Measurements from ENCODE around the gene APLP2. TPM values are rescaled to one million over a fixed set of nuclear protein-coding genes. Genes with fewer than 3 reads are reported as not detected.

Gene APLP2
- total RNA-seq, 2 experiments from 2014 or later: 25.5 to 29.8 TPM

- DNase-seq (no peak), ATAC-seq (no peak)
- intact Hi-C loops (cut with micrococcal nuclease): no loop called here
- Mint-ChIP-seq H3K36me3 (ENCODE audit: low read depth) (no peaks in the 10 kb centered on the region), H3K9me3 (peaks cover 8% of the 10 kb centered on the region), H3K27me3 (peaks cover 5% of the 10 kb centered on the region), H3K4me1 (ENCODE audit: low read depth) (no peaks in the 10 kb centered on the region), H3K4me3 (no peak overlapping the region), H3K27ac (no peak overlapping the region)
- CTCF ChIA-PET: interaction anchor here (0.9 to 1.2 kb wide), 3 partner anchors 32 to 37 kb away, joined by 3 to 4 read pairs (median 3); no protein-coding TSS in a partner anchor
- no peak for TF ChIP-seq CTCF (IDR thresholded peaks at IDR 0.05)
- POLR2A ChIA-PET: no interaction called here
Observed at GRCh38 chr11:130178441-130179339, 109.0 kb downstream of the APLP2 start.

- Mint-ChIP-seq H3K27me3 (peaks cover 5% of the 10 kb centered on the region), H3K9me3 (peaks cover 6% of the 10 kb centered on the region), H3K27ac (no peak overlapping the region), H3K4me1 (ENCODE audit: low read depth) (no peaks in the 10 kb centered on the region), H3K4me3 (no peak overlapping the region), H3K36me3 (ENCODE audit: low read depth) (no peaks in the 10 kb centered on the region)
- no peak for DNase-seq
- intact Hi-C loops (cut with micrococcal nuclease): no loop called here
- no peak for ATAC-seq
- POLR2A ChIA-PET: no interaction called here
- TF ChIP-seq CTCF (IDR thresholded peaks at IDR 0.05): no peak
- CTCF ChIA-PET: interaction anchor here (1.1 kb wide), 1 partner anchor 33 kb away, joined by 3 read pairs; no protein-coding TSS in a partner anchor
Observed at GRCh38 chr11:130179396-130180306, 110.0 kb downstream of the APLP2 start.

GRCh38 chr11:130180491-130180890 lies 110.8 kb downstream of the APLP2 start:
- ChIA-PET CTCF (no interaction called here), POLR2A (no interaction called here)
- H3K4me3 Mint-ChIP-seq: no peak overlapping the region
- H3K27me3 Mint-ChIP-seq: peaks cover 3% of the 10 kb centered on the region
- H3K27ac Mint-ChIP-seq: no peak overlapping the region
- H3K36me3 Mint-ChIP-seq (ENCODE audit: low read depth): no peaks in the 10 kb centered on the region
- no peaks in the 10 kb centered on the region for H3K9me3 Mint-ChIP-seq
- no peak for TF ChIP-seq CTCF (IDR thresholded peaks at IDR 0.05)
- DNase-seq (no peak), ATAC-seq (no peak)
- H3K4me1 Mint-ChIP-seq (ENCODE audit: low read depth): no peaks in the 10 kb centered on the region
- intact Hi-C loops (cut with micrococcal nuclease): no loop called here

GRCh38 chr11:130180896-130181294 lies 111.2 kb downstream of the APLP2 start:
- H3K27me3 Mint-ChIP-seq: peaks cover 2% of the 10 kb centered on the region
- no peaks in the 10 kb centered on the region for H3K36me3 Mint-ChIP-seq (ENCODE audit: low read depth)
- intact Hi-C loops (cut with micrococcal nuclease): no loop called here
- H3K27ac Mint-ChIP-seq: no peak overlapping the region
- ChIA-PET POLR2A (no interaction called here), CTCF (no interaction called here)
- no peaks in the 10 kb centered on the region for H3K9me3 Mint-ChIP-seq
- ATAC-seq (no peak), DNase-seq (no peak)
- no peak for TF ChIP-seq CTCF (IDR thresholded peaks at IDR 0.05)
- H3K4me3 Mint-ChIP-seq: no peak overlapping the region
- H3K4me1 Mint-ChIP-seq (ENCODE audit: low read depth): no peaks in the 10 kb centered on the region

Measured in activated CD8-positive, alpha-beta T cell treated with anti-CD3 and anti-CD28 coated beads for 36 hours (primary cell).